Vagina (tissue), 2 donors: ENCODE measurements around the gene MAP3K3.

Experiments used
- CTCF ChIP-seq, 3 experiments: fragments of 450-650 bp in 2 of 3; fragments of 200-600 bp in 1 of 3; sonication (generic) in 1 of 3; IDR thresholded peaks; one replicate each; pipeline ENCODE4 v1.5.1; 2017 to 2019; ENCODE audit warnings: antibody characterized with exemption in 3 of 3, mild to moderate bottlenecking in 2 of 3, moderate library complexity in 2 of 3
- POLR2A ChIP-seq, 2 donors: fragments of 450-650 bp; IDR thresholded peaks; one replicate each; pipeline ENCODE4 v1.6.1; 2017; ENCODE audit warnings: antibody characterized with exemption in 2 of 2, mild to moderate bottlenecking in 2 of 2, moderate library complexity in 2 of 2

GRCh38 chr17:63694950-63695773, 72.9 kb downstream of the MAP3K3 start:
- no peak for TF ChIP-seq CTCF (IDR thresholded peaks at IDR 0.05)
- no peak for TF ChIP-seq POLR2A (IDR thresholded peaks at IDR 0.05)
